Subcutaneous abdominal adipose tissue (tissue), 5 donors: Measurements from ENCODE around the gene MAP2.
"Not testable (repeated sequence)": the region's sequence is repeated elsewhere in the genome, so short reads cannot be mapped to it uniquely, and the experiment has no call there.

Experiments used
- H3K27ac ChIP-seq: one replicate; pipeline ENCODE4 v1.7.0; 2013; ENCODE audit warnings: low read depth, mild to moderate bottlenecking, inconsistent platforms, low read length, moderate library complexity
- H3K27me3 ChIP-seq, 5 donors: one replicate each; pipeline ENCODE4 v1.7.0; 2013; ENCODE audit warnings: low read length in 5 of 5, inconsistent platforms in 1 of 5; ENCODE audit not compliant: control insufficient read depth in 5 of 5, insufficient read depth in 4 of 5
- H3K36me3 ChIP-seq, 5 donors: one replicate each; pipeline ENCODE4 v1.7.0; 2013; ENCODE audit warnings: low read length in 5 of 5; ENCODE audit not compliant: control insufficient read depth in 5 of 5, insufficient read depth in 5 of 5
- H3K4me1 ChIP-seq, 5 donors: one replicate each; pipeline ENCODE4 v1.7.0; 2013; ENCODE audit warnings: low read length in 5 of 5, mild to moderate bottlenecking in 3 of 5, moderate library complexity in 1 of 5; ENCODE audit not compliant: control insufficient read depth in 5 of 5, insufficient read depth in 5 of 5
- H3K4me3 ChIP-seq, 5 donors: one replicate each; pipeline ENCODE4 v1.7.0; 2013; ENCODE audit warnings: low read length in 5 of 5, low read depth in 1 of 5
- H3K9ac ChIP-seq, 5 donors: one replicate each; pipeline ENCODE4 v1.7.0; 2013; ENCODE audit warnings: low read length in 5 of 5, mild to moderate bottlenecking in 4 of 5, moderate library complexity in 3 of 5
- H3K9me3 ChIP-seq, 5 donors: one replicate each; pipeline ENCODE4 v1.7.0; 2013; ENCODE audit warnings: low read length in 5 of 5; ENCODE audit not compliant: control insufficient read depth in 5 of 5
- donor health status: healthy.
- donor health status: healthy.
- donor health status: healthy.
- donor health status: healthy.
- donor health status: healthy.

Gene MAP2

DNA sequence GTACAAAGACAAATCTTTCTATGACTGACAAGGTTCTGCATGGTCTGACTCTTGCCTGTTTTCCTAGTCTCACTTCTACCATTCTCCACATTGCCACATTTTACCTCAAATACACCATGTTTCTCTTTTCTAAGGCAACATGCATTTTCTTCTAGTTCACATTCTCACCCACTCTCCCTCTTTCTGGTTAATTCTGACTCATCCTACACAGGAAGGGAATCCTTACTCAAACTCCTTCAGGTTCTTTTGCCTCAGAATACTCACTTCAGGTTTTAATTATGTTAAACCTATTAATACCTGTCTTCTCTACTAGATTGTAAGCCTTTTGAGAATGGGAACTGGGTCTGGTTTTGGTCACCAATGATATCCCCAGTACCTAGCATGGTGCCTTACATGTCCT is 47.2 kb downstream of the MAP2 start:
- H3K27me3 ChIP-seq, result no peaks in the 10 kb centered on the region

DNA sequence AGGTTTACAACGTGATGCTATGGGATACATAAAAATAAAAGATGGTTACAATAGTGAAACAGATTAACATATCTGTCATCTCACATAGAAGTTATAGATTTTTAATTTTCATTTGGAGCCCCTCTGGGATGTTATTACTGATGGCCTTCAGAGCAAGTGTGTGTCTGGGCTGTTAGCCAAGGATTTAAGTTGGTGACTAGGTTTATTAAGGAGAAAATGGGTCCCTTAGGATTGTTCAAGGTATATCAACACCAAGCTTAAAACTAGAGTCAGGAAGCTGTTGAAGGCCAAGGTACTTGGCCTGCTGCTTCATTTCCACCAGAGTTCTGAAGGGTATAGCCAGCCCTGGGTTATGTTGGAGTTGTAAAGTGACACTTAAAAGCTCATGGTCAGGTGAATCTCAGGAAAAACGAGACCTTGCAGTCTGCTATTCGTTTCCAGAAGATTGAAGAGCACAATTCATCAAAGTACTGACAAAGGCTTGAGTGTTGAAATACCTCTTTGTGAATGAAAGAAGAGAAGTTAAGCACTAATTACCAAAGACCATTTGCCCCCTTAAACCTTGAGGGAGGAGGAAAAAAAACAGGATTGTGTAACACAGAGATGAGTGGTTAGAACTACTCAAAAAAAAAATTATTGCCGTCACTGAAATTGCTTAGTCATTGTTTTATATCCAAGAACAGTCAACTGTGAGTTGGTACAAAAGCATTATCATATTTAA is 48.4 kb downstream of the MAP2 start:
- Histone ChIP-seq H3K4me3 (no peak overlapping the region), H3K4me1 (peaks cover 0 to 14% (median 11%) of the 10 kb centered on the region in 5 donors), H3K9me3 (no peaks in the 10 kb centered on the region), H3K27ac (no peak overlapping the region), H3K36me3 (no peaks in the 10 kb centered on the region), H3K27me3 (no peaks in the 10 kb centered on the region), H3K9ac (no peak overlapping the region)

More for the DNA sequence above, 47.2 kb downstream of the MAP2 start:
- Histone ChIP-seq H3K9me3 (peaks cover 0 to 4% (median 0%) of the 10 kb centered on the region in 5 donors), H3K4me3 (no peak overlapping the region), H3K36me3 (no peaks in the 10 kb centered on the region), H3K4me1 (peaks cover 0 to 11% (median 10%) of the 10 kb centered on the region in 5 donors), H3K9ac (no peak overlapping the region), H3K27ac (no peak overlapping the region)

DNA sequence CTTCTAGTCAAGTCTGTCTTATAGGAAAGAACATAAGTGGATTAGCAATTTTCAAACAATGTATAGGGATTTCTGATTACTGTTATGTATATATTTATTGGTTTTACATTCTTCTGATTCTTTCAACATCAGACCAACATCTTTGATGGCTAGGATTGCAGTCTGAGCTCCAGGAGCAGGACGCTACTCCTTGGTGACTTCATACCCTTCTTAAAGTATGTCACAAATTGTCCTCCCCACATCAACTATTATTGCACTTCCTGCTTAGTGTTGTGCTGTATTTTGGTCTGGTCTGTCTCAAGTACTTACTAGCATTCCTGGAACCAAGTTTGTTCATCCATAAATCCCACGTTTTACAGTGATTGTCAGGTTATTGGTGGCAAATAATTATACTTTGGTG is 49.0 kb downstream of the MAP2 start:
- Histone ChIP-seq H3K27ac (no peak overlapping the region), H3K36me3 (no peaks in the 10 kb centered on the region), H3K27me3 (no peaks in the 10 kb centered on the region), H3K9me3 (no peaks in the 10 kb centered on the region), H3K9ac (no peak overlapping the region), H3K4me3 (no peak overlapping the region), H3K4me1 (peaks cover 0 to 14% (median 11%) of the 10 kb centered on the region in 5 donors)

DNA sequence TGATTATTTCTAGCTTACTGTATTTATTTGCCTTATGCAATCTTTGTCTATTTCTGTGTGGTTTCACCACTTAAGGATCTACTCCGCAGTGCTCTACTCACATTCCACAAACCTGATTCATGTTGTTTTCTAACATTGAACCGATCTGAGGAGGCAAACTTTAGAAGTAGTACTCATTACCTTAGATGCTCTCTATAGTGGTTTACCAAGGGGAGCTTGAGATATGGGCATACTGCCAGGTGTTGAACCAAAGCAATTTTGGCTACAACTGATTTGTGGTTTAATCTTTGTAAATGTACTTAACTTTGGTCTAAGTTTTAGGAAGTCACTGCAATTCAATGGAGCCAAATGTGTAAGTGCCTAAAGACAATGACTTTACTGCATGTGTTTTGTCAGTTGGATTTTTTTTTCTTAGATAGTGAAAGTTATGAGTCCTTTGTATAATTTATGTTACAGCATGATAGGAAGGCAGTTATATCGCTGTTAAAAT is 50.1 kb downstream of the MAP2 start:
- no peak overlapping the region for H3K27ac ChIP-seq
- no peaks in the 10 kb centered on the region for H3K36me3 ChIP-seq
- no peak overlapping the region for H3K9ac ChIP-seq
- H3K9me3 ChIP-seq, result no peaks in the 10 kb centered on the region
- peaks cover 0 to 14% (median 11%) of the 10 kb centered on the region in 5 donors for H3K4me1 ChIP-seq
- no peaks in the 10 kb centered on the region for H3K27me3 ChIP-seq
- H3K4me3 ChIP-seq, result no peak overlapping the region

DNA sequence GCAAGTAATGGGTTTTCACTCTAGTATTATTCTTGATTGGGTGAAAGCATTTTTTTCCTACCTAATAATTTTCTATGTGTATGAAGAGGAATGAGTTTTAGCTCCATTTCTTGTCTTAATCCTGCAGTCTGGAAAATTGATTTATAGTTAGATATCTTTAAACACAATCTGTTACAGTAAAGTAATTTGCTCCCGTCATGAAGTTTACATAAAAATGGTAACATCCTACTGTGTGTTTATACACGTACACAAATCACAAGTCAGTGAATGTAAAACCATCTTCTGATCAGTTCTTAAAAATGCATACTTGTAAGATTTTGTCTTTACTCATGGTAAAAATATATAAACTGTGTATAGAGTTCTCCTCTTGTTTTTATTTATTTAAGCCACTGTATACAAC is 51.1 kb downstream of the MAP2 start:
- H3K4me3 ChIP-seq, result no peak overlapping the region
- H3K27me3 ChIP-seq, result no peaks in the 10 kb centered on the region

DNA sequence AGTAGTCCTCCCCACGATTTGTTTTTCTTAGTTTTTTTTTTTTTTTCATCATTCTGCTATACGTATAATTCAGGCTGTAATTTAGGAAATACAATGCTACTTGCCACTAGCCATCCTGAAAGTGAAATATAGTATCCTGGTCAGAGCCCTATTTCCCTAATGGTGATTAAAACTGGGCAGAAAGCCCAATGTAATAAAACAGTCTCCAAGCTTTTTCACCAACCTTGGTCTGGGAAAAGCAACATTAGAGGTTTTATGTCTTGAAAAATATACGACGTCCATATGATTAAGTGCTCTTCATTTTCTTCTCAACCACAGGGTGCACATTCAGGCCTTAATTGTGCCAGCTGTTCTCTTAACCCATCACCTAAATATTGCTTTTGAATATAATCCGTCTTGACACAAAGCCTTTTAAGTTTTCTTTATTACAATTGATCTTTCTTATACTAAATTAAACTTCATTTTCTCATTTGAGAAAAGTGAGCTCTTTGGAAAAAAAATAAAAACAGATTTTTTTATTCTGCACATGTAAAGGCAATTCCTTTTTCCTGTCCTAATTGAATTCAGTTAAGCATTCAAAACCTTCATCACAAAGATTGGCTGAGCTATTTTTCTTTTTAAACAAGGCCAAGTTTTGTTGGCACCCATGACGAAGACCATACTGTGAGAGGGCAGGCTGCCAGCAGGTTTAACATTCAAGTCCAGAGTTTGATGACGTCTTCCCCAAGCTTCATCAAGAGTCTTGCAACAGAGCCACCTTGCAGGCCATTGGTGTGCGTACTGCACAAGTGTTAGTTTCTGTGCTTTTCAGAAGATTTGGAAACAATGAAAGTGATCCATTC is 52.7 kb downstream of the MAP2 start:
- Histone ChIP-seq H3K27me3 (no peaks in the 10 kb centered on the region), H3K4me1 (peaks cover 0 to 14% (median 11%) of the 10 kb centered on the region in 5 donors), H3K4me3 (no peak overlapping the region), H3K9ac (no peak overlapping the region), H3K9me3 (no peaks in the 10 kb centered on the region), H3K27ac (no peak overlapping the region), H3K36me3 (no peaks in the 10 kb centered on the region)

More for the DNA sequence above, 51.1 kb downstream of the MAP2 start:
- Histone ChIP-seq H3K36me3 (no peaks in the 10 kb centered on the region), H3K27ac (no peak overlapping the region), H3K4me1 (peaks cover 0 to 14% (median 11%) of the 10 kb centered on the region in 5 donors), H3K9me3 (no peaks in the 10 kb centered on the region), H3K9ac (no peak overlapping the region)

DNA sequence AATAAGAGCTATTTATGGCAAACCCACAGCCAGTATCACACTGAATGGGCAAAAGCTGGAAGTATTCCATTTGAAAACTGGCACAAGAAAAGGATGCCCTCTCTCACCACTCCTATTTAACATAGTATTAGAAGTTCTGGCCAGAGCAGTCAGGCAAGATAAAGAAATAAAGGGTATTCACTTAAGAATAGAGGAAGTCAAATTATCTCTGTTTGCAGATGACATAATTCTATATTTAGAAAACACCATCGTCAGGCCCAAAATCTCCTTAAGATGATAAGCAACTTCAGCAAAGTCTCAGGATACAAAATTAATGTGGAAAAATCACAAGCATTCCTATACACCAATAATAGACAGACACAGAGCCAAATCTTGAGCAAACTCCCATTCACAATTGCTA is 68.4 kb downstream of the MAP2 start:
- not testable (repeated sequence) for H3K9ac ChIP-seq, H3K27ac ChIP-seq, H3K9me3 ChIP-seq, H3K36me3 ChIP-seq, H3K27me3 ChIP-seq, H3K4me3 ChIP-seq
- H3K4me1 ChIP-seq, result peaks cover 0 to 10% (median 0%) of the 10 kb centered on the region in 5 donors

DNA sequence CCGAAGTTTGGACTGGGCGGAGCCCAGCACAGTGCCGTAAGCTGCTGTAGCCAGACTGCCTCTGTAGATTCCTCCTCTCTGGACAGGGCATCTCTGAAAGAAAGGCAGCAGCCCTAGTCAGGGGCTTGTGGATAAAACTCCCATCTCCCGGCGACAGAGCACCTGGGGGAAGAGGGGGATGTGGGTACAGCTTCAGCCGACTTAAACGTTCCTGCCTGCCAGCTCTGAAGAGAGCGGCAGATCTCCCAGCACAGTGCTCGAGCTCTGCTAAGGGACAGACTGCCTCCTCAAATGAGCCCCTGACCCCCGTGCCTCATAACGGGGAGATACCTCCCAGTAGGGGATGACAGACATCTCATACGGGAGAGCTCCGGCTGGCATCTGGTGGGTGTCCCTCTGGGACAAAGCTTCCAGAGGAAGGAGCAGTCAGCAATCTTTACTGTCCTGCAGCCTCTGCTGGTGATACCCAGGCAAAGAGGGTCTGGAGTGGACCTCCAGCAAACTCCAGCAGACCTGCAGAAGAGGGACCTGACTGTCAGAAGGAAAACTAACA is 71.3 kb downstream of the MAP2 start:
- not testable (repeated sequence) for H3K27me3 ChIP-seq, H3K36me3 ChIP-seq, H3K9ac ChIP-seq
- Histone ChIP-seq H3K27ac (peak overlapping the region; percentile 67), H3K4me3 (peak overlapping the region in 2 of 5 donors; percentile 14 to 27), H3K4me1 (peaks cover 0 to 10% (median 0%) of the 10 kb centered on the region in 5 donors), H3K9me3 (peaks cover 2 to 14% (median 11%) of the 10 kb centered on the region in 5 donors)

DNA sequence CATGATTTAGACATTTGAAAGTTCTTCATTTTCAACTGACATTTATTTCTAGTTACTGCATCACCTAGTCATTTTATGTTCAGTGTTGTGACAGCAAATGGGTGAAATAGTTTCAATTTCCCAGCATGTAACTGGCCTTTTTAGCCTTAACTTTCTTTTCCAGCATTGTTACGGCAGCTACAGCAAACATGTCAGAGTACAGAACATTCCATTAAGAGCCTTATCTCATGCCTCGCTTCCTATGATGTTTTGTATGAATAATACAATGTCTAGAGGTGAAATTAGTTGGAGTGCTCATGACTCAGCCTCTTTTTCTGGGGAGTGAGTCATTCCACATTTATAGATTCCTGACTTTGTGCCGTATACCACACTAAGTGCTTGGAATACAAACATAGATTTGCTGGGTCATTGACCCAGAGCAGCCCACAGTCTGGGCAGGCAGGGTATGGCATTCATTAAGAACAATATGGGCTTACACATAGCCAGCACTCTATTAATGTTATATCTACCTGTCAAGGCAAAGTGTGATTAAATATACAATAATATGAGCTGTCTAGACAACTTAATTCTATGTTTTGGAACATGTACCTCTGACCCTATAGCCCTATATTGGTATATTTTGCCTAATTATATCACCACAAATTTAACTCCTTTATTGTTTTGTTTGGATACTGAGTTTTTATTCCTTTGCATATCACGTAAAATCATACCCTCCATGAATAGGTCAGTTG is 72.2 kb downstream of the MAP2 start:
- Histone ChIP-seq H3K4me3 (no peak overlapping the region), H3K4me1 (peaks cover 0 to 10% (median 0%) of the 10 kb centered on the region in 5 donors), H3K9ac (no peak overlapping the region), H3K27ac (peak overlapping the region; percentile 67), H3K36me3 (no peaks in the 10 kb centered on the region), H3K27me3 (no peaks in the 10 kb centered on the region), H3K9me3 (peaks cover 2 to 14% (median 11%) of the 10 kb centered on the region in 5 donors)
